ENCODE measurements around the gene PIP4K2C.

- no peak for TF ChIP-seq CTCF (IDR thresholded peaks at IDR 0.05)
- no peak for TF ChIP-seq POLR2A (IDR thresholded peaks at IDR 0.05)
These were observed 40.6 kb downstream of the PIP4K2C start for GRCh38 chr12:57631566-57632072.
